ENCODE measurements around the gene TTLL4. TPM values are rescaled to one million over a fixed set of nuclear protein-coding genes. Genes with fewer than 3 reads are reported as not detected.

The TTLL4 gene
- total and polyA plus RNA-seq, 2 donors, result 8.8 to 9.4 TPM

GRCh38 chr2:218804817-218805216 is 94.2 kb downstream of the TTLL4 start:
- peaks cover 0 to 2% of the 10 kb centered on the region in 2 donors for H3K9me3 ChIP-seq (ENCODE audit: control insufficient read depth in 2 of 2, insufficient read depth in 1 of 2, low read length in 1 of 2)
- H3K27ac ChIP-seq (ENCODE audit: low read depth in 1 of 2, low read length in 1 of 2), result no peak overlapping the region
- no peak for DNase-seq (ENCODE audit: low read depth in 6 of 9, low spot score in 9 of 9)
- H3K27me3 ChIP-seq (ENCODE audit: control insufficient read depth in 2 of 2, insufficient read depth in 1 of 2, low read length in 1 of 2), result peaks cover 0 to 20% of the 10 kb centered on the region in 2 donors
- H3K36me3 ChIP-seq (ENCODE audit: control insufficient read depth in 2 of 2, insufficient read depth in 2 of 2, low read length in 1 of 2), result no peaks in the 10 kb centered on the region
- no peaks in the 10 kb centered on the region for H3K4me1 ChIP-seq (ENCODE audit: control insufficient read depth in 2 of 2, insufficient read depth in 2 of 2, low read length in 2 of 2)
- WGBS, result 94% methylated on average over 1 of the region's 1 CpG
- no peak overlapping the region for H3K4me3 ChIP-seq (ENCODE audit: low read length in 2 of 2)

Other genes starting within 250 kb of the TTLL4 start
- gene USP37, start 142.5 kb upstream of the TTLL4 start, total RNA-seq, result 11.7 TPM
- gene USP37, start 142.5 kb upstream of the TTLL4 start, polyA plus RNA-seq, result 4.0 TPM
- gene CNOT9, start 142.0 kb upstream of the TTLL4 start, total RNA-seq, result 52.8 TPM
- gene CNOT9, start 142.0 kb upstream of the TTLL4 start, polyA plus RNA-seq, result 25.6 TPM
- gene PLCD4, start 102.9 kb upstream of the TTLL4 start, total RNA-seq, result 0.57 TPM
- gene PLCD4, start 102.9 kb upstream of the TTLL4 start, polyA plus RNA-seq, result 0.68 TPM
- 5.1 TPM for gene ZNF142, start 51.2 kb upstream of the TTLL4 start, total RNA-seq
- gene ZNF142, start 51.2 kb upstream of the TTLL4 start, polyA plus RNA-seq, result 6.7 TPM
- 24.4 TPM for gene BCS1L, start 51.2 kb upstream of the TTLL4 start, total RNA-seq
- gene BCS1L, start 51.2 kb upstream of the TTLL4 start, polyA plus RNA-seq, result 34.5 TPM
- 35.6 TPM for gene RNF25, start 38.8 kb upstream of the TTLL4 start, total RNA-seq
- gene RNF25, start 38.8 kb upstream of the TTLL4 start, polyA plus RNA-seq, result 33.7 TPM
- 6.0 TPM for gene STK36, start 38.7 kb upstream of the TTLL4 start, total RNA-seq
- gene STK36, start 38.7 kb upstream of the TTLL4 start, polyA plus RNA-seq, result 19.1 TPM
- gene CYP27A1, start 71.3 kb downstream of the TTLL4 start, total RNA-seq, result 21.9 TPM
- 24.7 TPM for gene CYP27A1, start 71.3 kb downstream of the TTLL4 start, polyA plus RNA-seq
- gene PRKAG3, start 121.0 kb downstream of the TTLL4 start, total RNA-seq, result not detected
- 0.07 TPM for gene PRKAG3, start 121.0 kb downstream of the TTLL4 start, polyA plus RNA-seq
- gene WNT6, start 149.0 kb downstream of the TTLL4 start, total RNA-seq, result 0.14 TPM
- 0.34 TPM for gene WNT6, start 149.0 kb downstream of the TTLL4 start, polyA plus RNA-seq
- 1.1 TPM for gene WNT10A, start 170.0 kb downstream of the TTLL4 start, total RNA-seq
- gene WNT10A, start 170.0 kb downstream of the TTLL4 start, polyA plus RNA-seq, result 1.5 TPM
- gene CDK5R2, start 248.8 kb downstream of the TTLL4 start, total RNA-seq, result not detected
- 0.16 TPM for gene CDK5R2, start 248.8 kb downstream of the TTLL4 start, polyA plus RNA-seq

Data from thymus (tissue), 11 donors.